ENCODE measurements around the gene TMEM150A.

TMEM150A gene

DNA sequence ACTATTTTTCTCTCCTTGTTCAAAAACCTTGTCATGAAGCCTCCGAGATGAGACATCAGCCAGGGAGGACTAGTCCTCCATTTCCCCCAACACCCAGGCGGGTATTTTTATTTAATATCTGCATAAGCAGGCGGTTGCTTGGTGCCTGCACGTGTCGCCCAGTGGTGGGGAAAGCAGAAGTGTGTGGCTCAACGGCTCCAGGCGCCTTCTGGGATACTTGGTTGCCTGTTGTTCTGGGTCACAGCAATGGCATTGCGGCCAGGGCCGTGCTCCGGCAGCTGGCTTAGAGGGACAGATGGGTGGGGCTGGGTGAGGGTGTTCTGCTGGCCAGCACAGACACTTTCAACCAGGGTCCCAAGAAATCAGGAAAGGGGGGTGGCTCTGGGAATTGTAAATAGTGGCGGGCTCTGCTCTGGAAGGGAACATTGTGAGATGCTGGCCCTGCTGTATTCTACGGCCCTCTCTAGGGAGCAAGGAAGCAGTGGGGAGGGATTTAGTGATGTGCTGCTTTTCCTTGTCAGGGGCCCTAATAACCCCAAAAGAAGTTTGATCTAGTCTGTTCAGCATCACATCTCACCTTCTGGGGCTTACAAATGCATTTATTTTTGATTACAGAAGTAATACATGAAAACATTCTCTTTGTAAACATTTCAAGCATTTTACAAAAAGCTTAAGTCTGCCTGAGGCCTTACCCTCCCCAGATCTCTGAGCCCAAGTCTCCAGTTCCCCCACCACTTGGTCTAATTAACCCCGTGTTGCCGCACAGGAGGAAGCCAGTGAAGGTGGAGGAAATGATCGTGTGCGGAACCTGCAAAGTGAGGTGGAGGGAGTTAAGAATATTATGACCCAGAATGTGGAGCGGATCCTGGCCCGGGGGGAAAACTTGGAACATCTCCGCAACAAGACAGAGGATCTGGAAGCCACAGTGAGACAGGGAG lies 24.0 kb downstream of the TMEM150A start:
- TF ChIP-seq EP300 (IDR thresholded peaks at IDR 0.05; ENCODE audit: borderline replicate concordance) (no peak), FOXM1 (IDR thresholded peaks at IDR 0.05; ENCODE audit: borderline replicate concordance, low read depth) (no peak), TAF1 (IDR thresholded peaks at IDR 0.05; ENCODE audit: low read depth) (no peak), TEAD4 (IDR thresholded peaks at IDR 0.05) (no peak), RAD21 (IDR thresholded peaks at IDR 0.05; ENCODE audit: low read depth) (no peak), EGR1 (IDR thresholded peaks at IDR 0.05) (no peak), CEBPB (IDR thresholded peaks at IDR 0.05) (no peak), NFIC (IDR thresholded peaks at IDR 0.05) (no peak)
- TF ChIP-seq, protein P1, sequence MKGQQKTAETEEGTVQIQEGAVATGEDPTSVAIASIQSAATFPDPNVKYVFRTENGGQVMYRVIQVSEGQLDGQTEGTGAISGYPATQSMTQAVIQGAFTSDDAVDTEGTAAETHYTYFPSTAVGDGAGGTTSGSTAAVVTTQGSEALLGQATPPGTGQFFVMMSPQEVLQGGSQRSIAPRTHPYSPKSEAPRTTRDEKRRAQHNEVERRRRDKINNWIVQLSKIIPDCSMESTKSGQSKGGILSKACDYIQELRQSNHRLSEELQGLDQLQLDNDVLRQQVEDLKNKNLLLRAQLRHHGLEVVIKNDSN (IDR thresholded peaks at IDR 0.05): no peak

DNA sequence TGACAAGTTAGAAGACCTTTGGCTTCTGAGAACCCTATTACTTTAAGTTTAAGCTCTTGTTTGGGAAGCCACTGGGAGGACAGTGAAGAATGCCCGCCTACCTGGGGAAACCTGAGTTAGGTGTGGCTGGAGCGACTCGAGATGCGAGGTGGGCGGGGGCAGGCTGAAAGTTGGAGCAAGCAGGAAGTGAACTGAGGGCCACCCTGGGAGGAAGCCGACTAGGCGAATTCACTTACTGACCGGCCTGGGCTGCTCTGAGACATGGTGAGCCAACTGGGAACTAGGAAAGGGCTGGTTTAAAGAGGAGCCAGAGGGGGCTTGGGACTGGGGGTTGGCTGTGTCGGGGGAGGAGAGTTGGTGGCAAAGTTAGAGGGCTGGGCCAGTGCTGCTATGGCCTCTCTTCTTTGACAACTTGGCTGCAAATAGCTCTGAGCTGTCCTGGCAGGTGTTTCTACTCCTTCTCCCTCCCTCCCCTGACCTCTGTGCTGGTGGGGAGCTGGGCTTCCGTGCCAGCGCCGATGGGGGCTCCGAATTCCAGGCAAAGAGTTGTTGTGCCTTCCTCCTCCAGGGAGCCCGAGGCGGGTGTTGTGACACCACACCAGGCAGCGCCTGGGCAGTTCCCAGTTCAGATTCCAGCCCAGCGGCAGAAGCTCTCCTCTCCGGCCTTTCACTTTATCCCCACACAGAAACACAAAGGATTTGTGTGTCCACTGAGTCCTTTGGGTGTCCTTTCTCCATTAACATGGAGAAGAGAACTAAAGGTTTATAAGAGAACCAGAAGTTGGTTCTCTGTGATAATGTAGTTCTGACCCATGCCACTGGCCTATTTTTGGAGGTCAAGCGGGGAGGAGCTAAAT lies 24.9 kb downstream of the TMEM150A start, which contains the start of gene VAMP8:
Gene VAMP8, plus strand, starts transcription at position 201 of the 857 bp plus-strand sequence. Its CDS starts 61 bp downstream, at position 262.
- TF ChIP-seq CEBPB (IDR thresholded peaks at IDR 0.05) (no peak), TAF1 (IDR thresholded peaks at IDR 0.05; ENCODE audit: low read depth) (no peak)
- TF ChIP-seq, protein P1 (IDR thresholded peaks at IDR 0.05): no peak

DNA sequence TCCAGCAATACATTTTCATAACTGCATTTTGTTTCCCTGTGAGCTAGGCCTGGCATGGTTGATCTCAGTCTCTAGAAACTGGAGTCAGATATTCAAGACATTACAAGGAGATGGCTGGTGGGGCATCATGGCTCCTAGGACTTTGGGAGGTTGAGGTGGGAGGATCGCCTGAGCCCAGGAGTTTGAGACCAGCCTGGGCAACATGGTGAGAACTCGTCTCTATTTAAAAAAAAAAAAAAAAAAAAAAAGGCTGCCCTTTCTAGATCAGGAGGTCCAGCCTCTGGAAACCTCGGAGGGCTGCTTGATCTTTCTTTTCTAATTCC lies 25.5 kb downstream of the TMEM150A start:
- TF ChIP-seq FOXM1 (IDR thresholded peaks at IDR 0.05; ENCODE audit: borderline replicate concordance, low read depth): no peak
- TF ChIP-seq, protein P1 (IDR thresholded peaks at IDR 0.05): no peak
- no peak for TF ChIP-seq CREB1 (IDR thresholded peaks at IDR 0.05; ENCODE audit: low read depth)
- TF ChIP-seq TCF12 (IDR thresholded peaks at IDR 0.05; ENCODE audit: low read depth): no peak
- TF ChIP-seq NFIC (IDR thresholded peaks at IDR 0.05): no peak
- TF ChIP-seq YY1 (IDR thresholded peaks at IDR 0.05; ENCODE audit: low read depth): no peak
- TF ChIP-seq, protein P2, sequence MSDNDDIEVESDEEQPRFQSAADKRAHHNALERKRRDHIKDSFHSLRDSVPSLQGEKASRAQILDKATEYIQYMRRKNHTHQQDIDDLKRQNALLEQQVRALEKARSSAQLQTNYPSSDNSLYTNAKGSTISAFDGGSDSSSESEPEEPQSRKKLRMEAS (IDR thresholded peaks at IDR 0.05): no peak
- TF ChIP-seq EP300 (IDR thresholded peaks at IDR 0.05; ENCODE audit: borderline replicate concordance): no peak

DNA sequence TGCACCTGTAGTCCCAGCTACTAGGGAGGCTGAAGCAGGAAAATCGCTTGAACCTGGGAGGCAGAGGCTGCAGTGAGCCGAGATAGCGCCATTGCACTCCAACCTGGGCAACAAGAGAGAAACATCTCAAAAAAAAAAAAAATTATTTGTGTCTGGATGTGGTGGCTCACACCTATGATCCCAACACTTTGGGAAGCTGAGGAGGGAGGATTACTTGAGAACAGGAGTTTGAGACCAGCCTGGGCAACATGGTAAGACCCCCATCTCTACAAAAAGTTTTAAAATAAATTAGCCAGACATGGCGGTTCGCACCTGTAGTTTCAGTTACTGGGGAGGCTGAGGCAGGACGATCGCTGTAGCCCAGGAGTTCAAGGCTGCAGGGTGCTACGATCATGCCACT lies 26.8 kb downstream of the TMEM150A start:
- TF ChIP-seq TCF12 (IDR thresholded peaks at IDR 0.05; ENCODE audit: low read depth): no peak
- TF ChIP-seq, protein P3, sequence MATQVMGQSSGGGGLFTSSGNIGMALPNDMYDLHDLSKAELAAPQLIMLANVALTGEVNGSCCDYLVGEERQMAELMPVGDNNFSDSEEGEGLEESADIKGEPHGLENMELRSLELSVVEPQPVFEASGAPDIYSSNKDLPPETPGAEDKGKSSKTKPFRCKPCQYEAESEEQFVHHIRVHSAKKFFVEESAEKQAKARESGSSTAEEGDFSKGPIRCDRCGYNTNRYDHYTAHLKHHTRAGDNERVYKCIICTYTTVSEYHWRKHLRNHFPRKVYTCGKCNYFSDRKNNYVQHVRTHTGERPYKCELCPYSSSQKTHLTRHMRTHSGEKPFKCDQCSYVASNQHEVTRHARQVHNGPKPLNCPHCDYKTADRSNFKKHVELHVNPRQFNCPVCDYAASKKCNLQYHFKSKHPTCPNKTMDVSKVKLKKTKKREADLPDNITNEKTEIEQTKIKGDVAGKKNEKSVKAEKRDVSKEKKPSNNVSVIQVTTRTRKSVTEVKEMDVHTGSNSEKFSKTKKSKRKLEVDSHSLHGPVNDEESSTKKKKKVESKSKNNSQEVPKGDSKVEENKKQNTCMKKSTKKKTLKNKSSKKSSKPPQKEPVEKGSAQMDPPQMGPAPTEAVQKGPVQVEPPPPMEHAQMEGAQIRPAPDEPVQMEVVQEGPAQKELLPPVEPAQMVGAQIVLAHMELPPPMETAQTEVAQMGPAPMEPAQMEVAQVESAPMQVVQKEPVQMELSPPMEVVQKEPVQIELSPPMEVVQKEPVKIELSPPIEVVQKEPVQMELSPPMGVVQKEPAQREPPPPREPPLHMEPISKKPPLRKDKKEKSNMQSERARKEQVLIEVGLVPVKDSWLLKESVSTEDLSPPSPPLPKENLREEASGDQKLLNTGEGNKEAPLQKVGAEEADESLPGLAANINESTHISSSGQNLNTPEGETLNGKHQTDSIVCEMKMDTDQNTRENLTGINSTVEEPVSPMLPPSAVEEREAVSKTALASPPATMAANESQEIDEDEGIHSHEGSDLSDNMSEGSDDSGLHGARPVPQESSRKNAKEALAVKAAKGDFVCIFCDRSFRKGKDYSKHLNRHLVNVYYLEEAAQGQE (IDR thresholded peaks at IDR 0.05; ENCODE audit: low read depth): no peak
- no peak for TF ChIP-seq EP300 (IDR thresholded peaks at IDR 0.05; ENCODE audit: borderline replicate concordance)
- no peak for TF ChIP-seq FOXM1 (IDR thresholded peaks at IDR 0.05; ENCODE audit: borderline replicate concordance, low read depth)
- TF ChIP-seq EGR1 (IDR thresholded peaks at IDR 0.05): no peak
- TF ChIP-seq, protein P2 (IDR thresholded peaks at IDR 0.05): no peak
- TF ChIP-seq CEBPB (IDR thresholded peaks at IDR 0.05): no peak
- no peak for TF ChIP-seq CREB1 (IDR thresholded peaks at IDR 0.05; ENCODE audit: low read depth)
- no peak for TF ChIP-seq RAD21 (IDR thresholded peaks at IDR 0.05; ENCODE audit: low read depth)
- no peak for TF ChIP-seq TEAD4 (IDR thresholded peaks at IDR 0.05)
- TF ChIP-seq TAF1 (IDR thresholded peaks at IDR 0.05; ENCODE audit: low read depth): no peak
- TF ChIP-seq, protein P1 (IDR thresholded peaks at IDR 0.05): no peak
- TF ChIP-seq YY1 (IDR thresholded peaks at IDR 0.05; ENCODE audit: low read depth): no peak
- TF ChIP-seq ZBTB7A (IDR thresholded peaks at IDR 0.05; ENCODE audit: low read depth): no peak
- no peak for TF ChIP-seq NFIC (IDR thresholded peaks at IDR 0.05)

DNA sequence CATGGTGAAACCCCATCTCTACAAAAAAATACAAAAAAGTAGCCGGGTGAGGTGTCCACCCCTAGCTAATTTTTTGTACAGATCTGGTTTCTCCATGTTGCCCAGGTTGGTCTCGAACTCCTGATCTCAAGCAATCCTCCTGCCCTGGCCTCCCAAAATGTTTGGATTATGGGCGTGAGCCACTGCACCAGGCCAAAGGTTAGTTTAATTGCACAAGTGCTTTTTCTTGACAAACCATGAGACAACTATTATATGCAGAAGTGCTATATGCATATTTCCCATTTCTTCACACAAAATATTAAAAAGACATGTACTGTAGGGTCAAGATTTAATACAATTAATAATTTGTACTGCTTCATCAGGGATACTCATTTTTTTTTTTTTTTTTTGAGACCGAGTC lies 36.2 kb downstream of the TMEM150A start:
- TF ChIP-seq YY1 (IDR thresholded peaks at IDR 0.05; ENCODE audit: low read depth) (no peak), NFIC (IDR thresholded peaks at IDR 0.05) (no peak), RAD21 (IDR thresholded peaks at IDR 0.05; ENCODE audit: low read depth) (no peak), TEAD4 (IDR thresholded peaks at IDR 0.05) (no peak), ZBTB7A (IDR thresholded peaks at IDR 0.05; ENCODE audit: low read depth) (no peak), CEBPB (IDR thresholded peaks at IDR 0.05) (no peak), EGR1 (IDR thresholded peaks at IDR 0.05) (no peak), FOXM1 (IDR thresholded peaks at IDR 0.05; ENCODE audit: borderline replicate concordance, low read depth) (no peak), TAF1 (IDR thresholded peaks at IDR 0.05; ENCODE audit: low read depth) (no peak), EP300 (IDR thresholded peaks at IDR 0.05; ENCODE audit: borderline replicate concordance) (no peak), CREB1 (IDR thresholded peaks at IDR 0.05; ENCODE audit: low read depth) (no peak)
- TF ChIP-seq, protein P1 (IDR thresholded peaks at IDR 0.05): no peak
- TF ChIP-seq, protein P2 (IDR thresholded peaks at IDR 0.05): no peak
- TF ChIP-seq, protein P3 (IDR thresholded peaks at IDR 0.05; ENCODE audit: low read depth): no peak
